H1 (cell line): Measurements from ENCODE around the gene CRTAC1. TPM values are rescaled to one million over a fixed set of nuclear protein-coding genes. Genes with fewer than 3 reads are reported as not detected.

Source experiments
- CTCF ChIA-PET: fragments of 300-600 bp; sonication (Branson Sonifier 250); formaldehyde crosslinking; loops from one replicate; lab custom pipeline; 2021; ENCODE audit not compliant: partially characterized antibody; lab: Charles Lee
- POLR2A ChIA-PET: fragments of 300-600 bp; sonication (Branson Sonifier 250); formaldehyde crosslinking; loops from one replicate; lab custom pipeline; 2021; ENCODE audit warnings: inconsistent platforms; ENCODE audit not compliant: partially characterized antibody; lab: Charles Lee
- DNase-seq, 2 experiments: peaks; one replicate each; pipeline versions ENCODE4 v3.0.0 to v3.0.0-alpha.2; 2010 to 2022; ENCODE audit warnings: low spot score in 2 of 2, low read depth in 1 of 2, mixed read lengths in 1 of 2
- FAIRE-seq: peaks from 2 replicates; lab custom pipeline; 2011; peaks lifted over from hg19 to GRCh38; lab: Jason Lieb, UNC
- H2AFZ ChIP-seq: 2 replicates; pipeline ENCODE4 v1.8.1; 2012; ENCODE audit warnings: low read length, inconsistent platforms
- H2AK5ac ChIP-seq: 2 replicates; pipeline ENCODE4 v1.6.1; 2013; ENCODE audit warnings: low read depth, low read length
- H2BK120ac ChIP-seq: replicated peaks from 2 replicates; pipeline ENCODE3; 2013; ENCODE audit warnings: low read depth, low read length, inconsistent platforms
- H2BK12ac ChIP-seq: 2 replicates; pipeline ENCODE4 v1.6.1; 2013; ENCODE audit warnings: low read depth, low read length
- H2BK15ac ChIP-seq: 2 replicates; pipeline ENCODE4 v1.6.1; 2013; ENCODE audit warnings: low read length
- H2BK20ac ChIP-seq: 2 replicates; pipeline ENCODE4 v1.6.1; 2013; ENCODE audit warnings: low read length
- H2BK5ac ChIP-seq: 2 replicates; pipeline ENCODE4 v1.6.1; 2013; ENCODE audit warnings: low read depth, low read length
- H3K14ac ChIP-seq: 2 replicates; pipeline ENCODE4 v1.6.1; 2013; ENCODE audit warnings: inconsistent platforms; ENCODE audit not compliant: insufficient read length
- H3K18ac ChIP-seq: 2 replicates; pipeline ENCODE4 v1.6.1; 2013; ENCODE audit warnings: low read length; ENCODE audit errors: extremely low read depth
- H3K23ac ChIP-seq: 2 replicates; pipeline ENCODE4 v1.6.1; 2013; ENCODE audit warnings: inconsistent platforms; ENCODE audit not compliant: insufficient read length
- H3K23me2 ChIP-seq: 2 replicates; pipeline ENCODE4 v1.6.1; 2013; ENCODE audit warnings: low read depth, low read length
- H3K27ac ChIP-seq: 2 replicates; pipeline ENCODE4 v1.6.1; 2011; ENCODE audit warnings: low read depth, low read length, inconsistent platforms
- H3K27me3 ChIP-seq, 4 experiments: replicated peaks in 1 of 4; 1 replicate in 1 of 4; 2 replicates in 3 of 4; pipeline versions ENCODE4 v1.6.1 to v1.8.1; 2011 to 2013; ENCODE audit warnings: low read length in 3 of 4, mild to moderate bottlenecking in 3 of 4, inconsistent platforms in 2 of 4, mixed read lengths in 2 of 4, moderate library complexity in 1 of 4; ENCODE audit not compliant: control insufficient read depth in 3 of 4, insufficient read depth in 3 of 4; ENCODE audit errors: extremely low read depth in 1 of 4
- H3K36me3 ChIP-seq, 4 experiments: 2 replicates each; pipeline versions ENCODE4 v1.6.1 to v1.8.1; 2011 to 2013; ENCODE audit warnings: mild to moderate bottlenecking in 4 of 4, low read length in 3 of 4, moderate library complexity in 2 of 4, control low read depth in 1 of 4, inconsistent platforms in 1 of 4; ENCODE audit not compliant: insufficient read depth in 4 of 4, control insufficient read depth in 2 of 4
- H3K4ac ChIP-seq: replicated peaks from 2 replicates; pipeline ENCODE3; 2013; ENCODE audit warnings: low read length, low read depth, mixed read lengths, inconsistent platforms; ENCODE audit not compliant: insufficient read length
- H3K4me1 ChIP-seq, 4 experiments: replicated peaks in 1 of 4; 1 replicate in 1 of 4; 2 replicates in 3 of 4; pipeline versions ENCODE4 v1.6.1 to v1.8.1; 2011 to 2013; ENCODE audit warnings: low read length in 3 of 4, inconsistent platforms in 2 of 4, mixed read lengths in 1 of 4; ENCODE audit not compliant: insufficient read depth in 4 of 4, control insufficient read depth in 3 of 4
- H3K4me2 ChIP-seq, 2 experiments: 2 replicates each; pipeline versions ENCODE4 v1.6.1 to v1.8.1; 2011 to 2013; ENCODE audit warnings: low read depth in 2 of 2, low read length in 2 of 2, control low read depth in 1 of 2, inconsistent platforms in 1 of 2, mild to moderate bottlenecking in 1 of 2; ENCODE audit not compliant: insufficient read depth in 1 of 2
- H3K4me3 ChIP-seq, 4 experiments: fragments of 200-600, 300-600 bp in 1 of 4; sonication (generic), shearing (Covaris generic), sonication (Bioruptor Twin) in 1 of 4; 2 replicates each; pipeline versions ENCODE4 v1.5.1 to v1.8.1; 2011 to 2016; ENCODE audit warnings: low read length in 4 of 4, low read depth in 3 of 4, control low read depth in 2 of 4, inconsistent platforms in 2 of 4, mild to moderate bottlenecking in 2 of 4, mixed read lengths in 1 of 4, moderate library complexity in 1 of 4; ENCODE audit not compliant: insufficient read depth in 2 of 4; ENCODE audit errors: extremely low read depth in 1 of 4
- H3K56ac ChIP-seq: replicated peaks from 2 replicates; pipeline ENCODE3; 2013; ENCODE audit warnings: low read depth, mild to moderate bottlenecking, mixed read lengths, low read length, inconsistent platforms; ENCODE audit not compliant: insufficient read length
- H3K79me1 ChIP-seq: 2 replicates; pipeline ENCODE4 v1.6.1; 2013; ENCODE audit warnings: low read depth, low read length, control low read depth
- H3K79me2 ChIP-seq, 2 experiments: 2 replicates each; pipeline versions ENCODE4 v1.6.1 to v1.8.1; 2012 to 2013; ENCODE audit warnings: low read length in 2 of 2, mild to moderate bottlenecking in 2 of 2, inconsistent platforms in 1 of 2; ENCODE audit not compliant: insufficient read depth in 2 of 2, control insufficient read depth in 1 of 2
- H3K9ac ChIP-seq, 4 experiments: replicated peaks in 1 of 4; 1 replicate in 1 of 4; 2 replicates in 3 of 4; pipeline versions ENCODE4 v1.6.1 to v1.8.1; 2011 to 2013; ENCODE audit warnings: low read depth in 3 of 4, low read length in 3 of 4, control low read depth in 2 of 4, mild to moderate bottlenecking in 2 of 4, moderate library complexity in 2 of 4, inconsistent platforms in 1 of 4; ENCODE audit errors: extremely low read depth in 1 of 4
- H3K9me3 ChIP-seq, 2 experiments: 2 replicates each; pipeline versions ENCODE4 v1.6.1 to v1.8.1; 2012 to 2013; ENCODE audit warnings: mild to moderate bottlenecking in 2 of 2, moderate library complexity in 2 of 2, control low read depth in 1 of 2, inconsistent platforms in 1 of 2, low read depth in 1 of 2, low read length in 1 of 2, mixed read lengths in 1 of 2; ENCODE audit not compliant: insufficient read depth in 2 of 2
- H4K20me1 ChIP-seq, 2 experiments: replicated peaks in 1 of 2; 2 replicates each; pipeline versions ENCODE3 to v1.8.1; 2011 to 2013; ENCODE audit warnings: inconsistent platforms in 2 of 2, low read length in 2 of 2, mild to moderate bottlenecking in 1 of 2; ENCODE audit not compliant: insufficient read depth in 2 of 2, control insufficient read depth in 1 of 2
- H4K5ac ChIP-seq: 2 replicates; pipeline ENCODE4 v1.6.1; 2013; ENCODE audit warnings: low read length, low read depth, mixed read lengths, inconsistent platforms; ENCODE audit not compliant: insufficient read length
- H4K8ac ChIP-seq: 2 replicates; pipeline ENCODE4 v1.8.0; 2013; ENCODE audit warnings: mild to moderate bottlenecking, moderate library complexity, low read length, inconsistent platforms; ENCODE audit not compliant: insufficient read depth; ENCODE audit errors: extremely low read depth
- H4K91ac ChIP-seq: replicated peaks from 2 replicates; pipeline ENCODE3; 2013; ENCODE audit warnings: low read length, mixed read lengths, inconsistent platforms; ENCODE audit not compliant: insufficient read length
- BACH1 ChIP-seq: IDR thresholded peaks from 2 replicates; pipeline ENCODE4 v1.6.1; 2012; ENCODE audit warnings: low read length, improper control_type of control experiment
- GABPA ChIP-seq: IDR thresholded peaks from 2 replicates; pipeline ENCODE4 v1.6.1; 2011; ENCODE audit warnings: mild to moderate bottlenecking, low read length, moderate library complexity, borderline replicate concordance; ENCODE audit not compliant: insufficient read depth
- HDAC2 ChIP-seq, 2 experiments: fragments of 300-600 bp in 1 of 2; sonication (generic) in 1 of 2; IDR thresholded peaks; 2 replicates each; pipeline ENCODE4 v1.6.1; 2011 to 2012; ENCODE audit warnings: low read depth in 2 of 2, low read length in 2 of 2, mild to moderate bottlenecking in 2 of 2, moderate library complexity in 2 of 2, borderline replicate concordance in 1 of 2, inconsistent platforms in 1 of 2
- NRF1 ChIP-seq: IDR thresholded peaks from 2 replicates; pipeline ENCODE4 v1.6.1; 2011; ENCODE audit warnings: mild to moderate bottlenecking, low read depth, low read length, improper control_type of control experiment
- PHF8 ChIP-seq: fragments of 200-600 bp; sonication (generic); conservative IDR thresholded peaks from 2 replicates; pipeline ENCODE4 v1.7.1; 2012; ENCODE audit warnings: low read depth, mild to moderate bottlenecking, inconsistent platforms, low read length, moderate library complexity
- POLR2AphosphoS5 ChIP-seq: IDR thresholded peaks from 2 replicates; pipeline ENCODE4 v1.6.1; 2011; ENCODE audit warnings: low read depth, low read length
- POU5F1 ChIP-seq: IDR thresholded peaks from 2 replicates; pipeline ENCODE4 v1.6.1; 2011; ENCODE audit warnings: low read depth, mild to moderate bottlenecking, low read length, moderate library complexity
- RBBP5 ChIP-seq: IDR thresholded peaks from 2 replicates; pipeline ENCODE4 v1.7.1; 2012; ENCODE audit warnings: low read depth, mild to moderate bottlenecking, inconsistent platforms, low read length, moderate library complexity, borderline replicate concordance
- RFX5 ChIP-seq: IDR thresholded peaks from 2 replicates; pipeline ENCODE4 v1.6.1; 2011; ENCODE audit warnings: low read depth, low read length, improper control_type of control experiment, borderline replicate concordance
- SRF ChIP-seq: IDR thresholded peaks from 2 replicates; pipeline ENCODE4 v1.6.1; 2011; ENCODE audit warnings: mild to moderate bottlenecking, low read depth, low read length, moderate library complexity
- WGBS, 2 experiments: shearing (Covaris generic) in 1 of 2; methylation state at CpG; one replicate each; pipeline versions ENCODE4 v1.1.6 to v1.1.7; 2013 to 2015; ENCODE audit warnings: low lambda C conversion rate in 2 of 2, mixed read lengths in 2 of 2, inconsistent platforms in 1 of 2, low coverage in 1 of 2, missing lambda C conversion rate in 1 of 2; ENCODE audit not compliant: insufficient replicate concordance in 2 of 2, insufficient coverage in 1 of 2, insufficient read length in 1 of 2; ENCODE audit errors: extremely low coverage in 1 of 2, missing lambda C conversion rate in 1 of 2; 5-methylcytosine and 5-hydroxymethylcytosine counted together
- polyA plus RNA-seq, 7 experiments: library from polyadenylated mRNA; depleted of rRNA in 3 of 7; stranded (reverse) in 5 of 7; unstranded in 2 of 7; fragments of >200 nt in 5 of 7; fragments of 200-250 nt in 2 of 7; gene quantifications; 1 replicate in 5 of 7; 2 replicates in 1 of 7; 4 replicates in 1 of 7; pipeline versions ENCODE4 v1.2.1 to v1.2.3, GENCODE V29; 2011 to 2013; ENCODE audit warnings: missing spikeins in 2 of 7, mixed read lengths in 2 of 7
- total RNA-seq: library from RNA; stranded (reverse); fragmentation: NEBNext Ultra II Directional; extraction: Animal tissue kit (Norgen Biotek cat#: 25700); gene quantifications from 2 replicates; pipeline ENCODE4 v1.2.1, GENCODE V29; 2021
- TF ChIP-seq, protein P1 (sequence below): IDR thresholded peaks from 2 replicates; pipeline ENCODE4 v1.6.1; 2011; ENCODE audit warnings: low read length, improper control_type of control experiment

Gene CRTAC1
- total and polyA plus RNA-seq, 2 of the 8 experiments (the other 6 are each of a cell fraction or from before 2014, with no cell fraction given), result 0.91 to 1.2 TPM

- Histone ChIP-seq H3K79me2 (no peaks in the 10 kb centered on the region), H3K56ac (no peak overlapping the region), H3K4me2 (peak overlapping the region in 1 of 2 experiments; percentile 24; a peak in 1 of 4 replicates), H2BK120ac (no peak overlapping the region), H3K23me2 (0 out of 2 replicates have a peak, but pooled peaks cover 1% of the 10 kb centered on the region), H3K18ac (0 out of 2 replicates have a peak overlapping the region, but pooled peaks have one; percentile 67), H2AFZ (no peak overlapping the region), H4K20me1 (no peaks in the 10 kb centered on the region), H2BK12ac (no peak overlapping the region), H2BK20ac (no peak overlapping the region), H3K36me3 (no peaks in the 10 kb centered on the region), H2AK5ac (no peak overlapping the region), H4K5ac (no peak overlapping the region), H3K27ac (no peak overlapping the region), H3K4me1 (peaks cover 5 to 13% (median 8%) of the 10 kb centered on the region in 4 experiments), H2BK5ac (no peak overlapping the region), H3K9ac (no peak overlapping the region), H2BK15ac (peak overlapping the region; percentile 88; the same call in 1 of the 2 replicates), H3K4ac (no peak overlapping the region), H3K79me1 (no peaks in the 10 kb centered on the region), H4K8ac (no peak overlapping the region), H3K9me3 (no peaks in the 10 kb centered on the region), H3K23ac (no peak overlapping the region), H3K14ac (no peak overlapping the region), H3K4me3 (no peak overlapping the region; a peak in 2 of 8 replicates), H4K91ac (no peak overlapping the region), H3K27me3 (no peaks in the 10 kb centered on the region)
- 11% methylated on average over 1 of the region's 1 CpG; no CpG with 5 or more reads in 1 of the 2 experiments for WGBS, 2 experiments
- DNase-seq (no peak), FAIRE-seq (peak; percentile 95)
- POLR2A ChIA-PET, result interaction anchor here (1.0 to 1.4 kb wide), 2 partner anchors 12 to 101 kb away, joined by 3 to 5 read pairs; partner anchors contain the start of gene GOLGA7B
- CTCF ChIA-PET, result interaction anchor here (1.1 to 3.5 kb wide), 14 partner anchors 8 to 180 kb away, joined by 3 to 35 read pairs (median 5); no protein-coding TSS in a partner anchor
- TF ChIP-seq SRF (no peak), POLR2AphosphoS5 (no peak), HDAC2 (IDR thresholded peaks at IDR 0.05; ENCODE audit: borderline replicate concordance in 1 of 2, low read depth in 2 of 2, low read length in 2 of 2) (no peak), NRF1 (no peak), BACH1 (no peak), PHF8 (no peak), RFX5 (no peak), POU5F1 (no peak), RBBP5 (no peak), GABPA (no peak)
- TF ChIP-seq, protein P1, sequence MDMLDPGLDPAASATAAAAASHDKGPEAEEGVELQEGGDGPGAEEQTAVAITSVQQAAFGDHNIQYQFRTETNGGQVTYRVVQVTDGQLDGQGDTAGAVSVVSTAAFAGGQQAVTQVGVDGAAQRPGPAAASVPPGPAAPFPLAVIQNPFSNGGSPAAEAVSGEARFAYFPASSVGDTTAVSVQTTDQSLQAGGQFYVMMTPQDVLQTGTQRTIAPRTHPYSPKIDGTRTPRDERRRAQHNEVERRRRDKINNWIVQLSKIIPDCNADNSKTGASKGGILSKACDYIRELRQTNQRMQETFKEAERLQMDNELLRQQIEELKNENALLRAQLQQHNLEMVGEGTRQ, result no peak
These were observed 168.5 kb downstream of the CRTAC1 start for GRCh38 chr10:97861924-97862323.
